ENCODE results near the gene DUSP18.
A peak's percentile ranks its signal among the peaks of the same experiment; 100 is the strongest.

DUSP18 gene

GRCh38 chr22:30640839-30641430, 26.7 kb downstream of the DUSP18 start:
- Histone ChIP-seq H3K14ac (ENCODE audit: low read length) (no peak overlapping the region), H3K4me2 (ENCODE audit: low read length) (no peak overlapping the region), H2AFZ (ENCODE audit: insufficient read depth, low read length, poor library complexity) (no peak overlapping the region), H4K8ac (ENCODE audit: low read depth, low read length) (no peak overlapping the region), H3K9ac (ENCODE audit: low read length) (no peak overlapping the region), H3K4me3 (ENCODE audit: low read depth, low read length) (no peak overlapping the region), H2BK12ac (ENCODE audit: low read length) (no peak overlapping the region), H4K12ac (ENCODE audit: low read depth, low read length) (no peak overlapping the region), H3K27ac (ENCODE audit: low read depth, low read length) (no peak overlapping the region), H3K9me3 (ENCODE audit: insufficient read depth, low read depth, low read length) (no peaks in the 10 kb centered on the region), H3K27me3 (ENCODE audit: insufficient read depth, low read length) (no peaks in the 10 kb centered on the region), H2BK5ac (ENCODE audit: low read depth, low read length, poor library complexity) (no peak overlapping the region), H3K36me3 (ENCODE audit: control insufficient read depth in 1 of 2, insufficient read depth in 2 of 2, low read length in 2 of 2) (no peaks in the 10 kb centered on the region), H2BK120ac (ENCODE audit: insufficient read depth, low read length, poor library complexity) (no peak overlapping the region), H3K23ac (ENCODE audit: low read length) (no peak overlapping the region), H4K91ac (ENCODE audit: low read depth, low read length) (no peak overlapping the region), H2AK5ac (ENCODE audit: low read length) (no peak overlapping the region), H3K79me2 (ENCODE audit: control insufficient read depth, insufficient read depth, low read length, poor library complexity) (no peaks in the 10 kb centered on the region), H3K4ac (ENCODE audit: low read depth, low read length) (no peak overlapping the region), H3K4me1 (ENCODE audit: control insufficient read depth in 1 of 2, insufficient read depth in 2 of 2, low read length in 2 of 2) (peaks cover 8 to 13% of the 10 kb centered on the region in 2 experiments), H3K79me1 (ENCODE audit: low read length) (peaks cover 2% of the 10 kb centered on the region), H3K18ac (ENCODE audit: low read length) (no peak overlapping the region)
- no peak for DNase-seq
- WGBS (ENCODE audit: extremely low coverage, insufficient coverage, insufficient read length) = no CpG with 5 or more reads among the region's 4 CpGs

DNA sequence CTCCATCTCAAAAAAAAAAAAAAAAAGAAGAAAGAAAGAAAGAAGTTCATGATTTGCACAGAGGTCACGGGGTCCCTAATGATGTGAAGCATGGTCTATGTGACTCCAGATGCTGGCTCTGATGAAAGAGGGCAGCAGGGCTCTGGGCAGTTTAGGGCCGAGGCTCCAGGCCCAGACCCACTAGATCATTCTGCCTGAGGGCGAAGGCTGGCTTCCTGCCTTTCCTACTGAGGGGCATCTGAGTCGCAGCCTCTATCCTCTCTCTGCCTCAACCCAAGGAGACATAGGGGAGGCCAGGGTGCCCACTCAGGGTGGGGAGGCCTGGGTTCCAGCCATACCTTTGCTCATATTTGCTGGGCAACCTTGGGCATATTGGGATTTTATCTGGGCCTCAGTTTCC, 27.3 kb downstream of the DUSP18 start:
- H3K79me1 ChIP-seq (ENCODE audit: low read length) = peaks cover 6% of the 10 kb centered on the region
- no peak overlapping the region for H2BK120ac ChIP-seq (ENCODE audit: insufficient read depth, low read length, poor library complexity)
- no peak overlapping the region for H2AFZ ChIP-seq (ENCODE audit: insufficient read depth, low read length, poor library complexity)

GRCh38 chr22:30637701-30638114, 30.0 kb downstream of the DUSP18 start:
- Histone ChIP-seq H3K9ac (ENCODE audit: low read length) (no peak overlapping the region), H3K79me2 (ENCODE audit: control insufficient read depth, insufficient read depth, low read length, poor library complexity) (peaks cover 1% of the 10 kb centered on the region), H2AFZ (ENCODE audit: insufficient read depth, low read length, poor library complexity) (no peak overlapping the region), H3K27me3 (ENCODE audit: insufficient read depth, low read length) (no peaks in the 10 kb centered on the region), H3K9me3 (ENCODE audit: insufficient read depth, low read depth, low read length) (no peaks in the 10 kb centered on the region), H2BK120ac (ENCODE audit: insufficient read depth, low read length, poor library complexity) (no peak overlapping the region), H2BK5ac (ENCODE audit: low read depth, low read length, poor library complexity) (no peak overlapping the region), H3K4me3 (ENCODE audit: low read depth, low read length) (no peak overlapping the region), H3K14ac (ENCODE audit: low read length) (no peak overlapping the region), H2AK5ac (ENCODE audit: low read length) (no peak overlapping the region), H3K4ac (ENCODE audit: low read depth, low read length) (no peak overlapping the region), H3K4me1 (ENCODE audit: control insufficient read depth in 1 of 2, insufficient read depth in 2 of 2, low read length in 2 of 2) (peaks cover 16 to 23% of the 10 kb centered on the region in 2 experiments), H4K12ac (ENCODE audit: low read depth, low read length) (no peak overlapping the region), H3K79me1 (ENCODE audit: low read length) (peaks cover 6% of the 10 kb centered on the region), H3K27ac (ENCODE audit: low read depth, low read length) (no peak overlapping the region), H4K91ac (ENCODE audit: low read depth, low read length) (no peak overlapping the region), H3K18ac (ENCODE audit: low read length) (no peak overlapping the region), H3K36me3 (ENCODE audit: control insufficient read depth in 1 of 2, insufficient read depth in 2 of 2, low read length in 2 of 2) (no peaks in the 10 kb centered on the region), H3K4me2 (ENCODE audit: low read length) (no peak overlapping the region), H4K8ac (ENCODE audit: low read depth, low read length) (no peak overlapping the region), H3K23ac (ENCODE audit: low read length) (no peak overlapping the region), H2BK12ac (ENCODE audit: low read length) (no peak overlapping the region)
- DNase-seq = no peak
- no CpG with 5 or more reads among the region's 1 CpG for WGBS (ENCODE audit: extremely low coverage, insufficient coverage, insufficient read length)

More for the DNA sequence above, 27.3 kb downstream of the DUSP18 start:
- Histone ChIP-seq H3K4ac (ENCODE audit: low read depth, low read length) (no peak overlapping the region), H4K8ac (ENCODE audit: low read depth, low read length) (no peak overlapping the region), H3K18ac (ENCODE audit: low read length) (no peak overlapping the region), H3K4me3 (ENCODE audit: low read depth, low read length) (no peak overlapping the region), H3K79me2 (ENCODE audit: control insufficient read depth, insufficient read depth, low read length, poor library complexity) (peaks cover 1% of the 10 kb centered on the region), H3K27me3 (ENCODE audit: insufficient read depth, low read length) (no peaks in the 10 kb centered on the region), H3K14ac (ENCODE audit: low read length) (no peak overlapping the region), H3K4me1 (ENCODE audit: control insufficient read depth in 1 of 2, insufficient read depth in 2 of 2, low read length in 2 of 2) (peaks cover 8 to 15% of the 10 kb centered on the region in 2 experiments), H3K27ac (ENCODE audit: low read depth, low read length) (no peak overlapping the region), H2BK12ac (ENCODE audit: low read length) (no peak overlapping the region), H3K23ac (ENCODE audit: low read length) (no peak overlapping the region), H4K91ac (ENCODE audit: low read depth, low read length) (no peak overlapping the region), H2AK5ac (ENCODE audit: low read length) (no peak overlapping the region), H3K4me2 (ENCODE audit: low read length) (no peak overlapping the region), H3K36me3 (ENCODE audit: control insufficient read depth in 1 of 2, insufficient read depth in 2 of 2, low read length in 2 of 2) (no peaks in the 10 kb centered on the region), H4K12ac (ENCODE audit: low read depth, low read length) (no peak overlapping the region), H2BK5ac (ENCODE audit: low read depth, low read length, poor library complexity) (no peak overlapping the region), H3K9ac (ENCODE audit: low read length) (no peak overlapping the region), H3K9me3 (ENCODE audit: insufficient read depth, low read depth, low read length) (no peaks in the 10 kb centered on the region)
- no peak for DNase-seq
- no CpG with 5 or more reads among the region's 4 CpGs for WGBS (ENCODE audit: extremely low coverage, insufficient coverage, insufficient read length)

DNA sequence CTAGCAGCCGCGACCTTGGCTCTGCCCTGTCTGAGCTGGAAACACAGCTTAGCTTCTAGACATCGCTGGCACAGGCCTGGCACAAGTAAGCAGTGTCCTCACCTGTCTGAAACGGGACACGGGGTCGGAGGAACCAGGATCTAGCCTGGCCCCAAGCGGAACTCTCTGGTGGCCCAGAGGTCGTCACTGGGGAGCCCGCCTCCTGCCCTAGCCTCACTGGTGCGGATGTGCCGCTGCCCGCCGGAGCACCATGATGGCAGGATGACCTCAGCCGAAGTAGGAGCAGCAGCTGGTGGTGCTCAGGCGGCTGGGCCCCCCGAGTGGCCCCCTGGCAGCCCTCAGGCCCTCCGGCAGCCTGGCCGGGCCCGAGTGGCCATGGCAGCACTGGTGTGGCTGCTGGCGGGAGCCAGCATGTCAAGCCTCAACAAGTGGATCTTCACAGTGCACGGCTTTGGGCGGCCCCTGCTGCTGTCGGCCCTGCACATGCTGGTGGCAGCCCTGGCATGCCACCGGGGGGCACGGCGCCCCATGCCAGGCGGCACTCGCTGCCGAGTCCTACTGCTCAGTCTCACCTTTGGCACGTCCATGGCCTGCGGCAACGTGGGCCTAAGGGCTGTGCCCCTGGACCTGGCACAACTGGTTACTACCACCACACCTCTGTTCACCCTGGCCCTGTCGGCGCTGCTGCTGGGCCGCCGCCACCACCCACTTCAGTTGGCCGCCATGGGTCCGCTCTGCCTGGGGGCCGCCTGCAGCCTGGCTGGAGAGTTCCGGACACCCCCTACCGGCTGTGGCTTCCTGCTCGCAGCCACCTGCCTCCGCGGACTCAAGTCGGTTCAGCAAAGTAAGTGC, 31.2 kb downstream of the DUSP18 start:
- Histone ChIP-seq H4K91ac (ENCODE audit: low read depth, low read length) (no peak overlapping the region), H3K9ac (ENCODE audit: low read length) (no peak overlapping the region), H3K27ac (ENCODE audit: low read depth, low read length) (no peak overlapping the region), H3K9me3 (ENCODE audit: insufficient read depth, low read depth, low read length) (no peaks in the 10 kb centered on the region), H3K14ac (ENCODE audit: low read length) (peak overlapping the region; percentile 36), H3K27me3 (ENCODE audit: insufficient read depth, low read length) (no peaks in the 10 kb centered on the region), H3K23ac (ENCODE audit: low read length) (no peak overlapping the region), H3K4me1 (ENCODE audit: control insufficient read depth in 1 of 2, insufficient read depth in 2 of 2, low read length in 2 of 2) (peaks cover 16 to 23% of the 10 kb centered on the region in 2 experiments), H3K18ac (ENCODE audit: low read length) (peak overlapping the region; percentile 12), H4K12ac (ENCODE audit: low read depth, low read length) (no peak overlapping the region), H3K79me1 (ENCODE audit: low read length) (peaks cover 6% of the 10 kb centered on the region), H2AFZ (ENCODE audit: insufficient read depth, low read length, poor library complexity) (no peak overlapping the region), H3K79me2 (ENCODE audit: control insufficient read depth, insufficient read depth, low read length, poor library complexity) (peaks cover 1% of the 10 kb centered on the region), H2BK120ac (ENCODE audit: insufficient read depth, low read length, poor library complexity) (no peak overlapping the region), H3K36me3 (ENCODE audit: control insufficient read depth in 1 of 2, insufficient read depth in 2 of 2, low read length in 2 of 2) (no peaks in the 10 kb centered on the region), H2BK12ac (ENCODE audit: low read length) (no peak overlapping the region), H2AK5ac (ENCODE audit: low read length) (no peak overlapping the region), H3K4me3 (ENCODE audit: low read depth, low read length) (no peak overlapping the region), H3K4me2 (ENCODE audit: low read length) (peak overlapping the region; percentile 88), H3K4ac (ENCODE audit: low read depth, low read length) (no peak overlapping the region), H4K8ac (ENCODE audit: low read depth, low read length) (no peak overlapping the region), H2BK5ac (ENCODE audit: low read depth, low read length, poor library complexity) (no peak overlapping the region)
- WGBS (ENCODE audit: extremely low coverage, insufficient coverage, insufficient read length) = no CpG with 5 or more reads among the region's 45 CpGs
- no peak for DNase-seq

Measured in trophoblast cell (in vitro differentiated cells and primary cell).